AG04450 (cell line): ENCODE data around the gene KLRG1. TPM values are rescaled to one million over a fixed set of nuclear protein-coding genes. Genes with fewer than 3 reads are reported as not detected.
A peak's percentile ranks its signal among the peaks of the same experiment; 100 is the strongest.

Experiments used
- CTCF ChIA-PET: fragments of 300-600, 350-600 bp; formaldehyde crosslinking; extraction: SDS; loops from one replicate; lab custom pipeline; 2022; ENCODE audit warnings: antibody characterized with exemption, inconsistent platforms; lab: Charles Lee
- POLR2A ChIA-PET: fragments of 350-600 bp; formaldehyde crosslinking; extraction: SDS; loops from one replicate; lab custom pipeline; 2021; ENCODE audit warnings: antibody characterized with exemption, inconsistent platforms; lab: Yijun Ruan, JAX
- DNase-seq: peaks from one replicate; pipeline ENCODE4 v3.0.0-alpha.2; 2011; ENCODE audit warnings: low read depth, low spot score
- H3K27ac ChIP-seq: one replicate; pipeline ENCODE4 v1.5.1; 2012; ENCODE audit warnings: low read depth, low read length, control low read depth
- H3K27me3 ChIP-seq: one replicate; pipeline ENCODE4 v1.6.0; 2012; ENCODE audit warnings: low read length; ENCODE audit not compliant: control insufficient read depth, insufficient read depth
- H3K4me3 ChIP-seq: 2 replicates; pipeline ENCODE4 v1.5.1; 2011; ENCODE audit warnings: mild to moderate bottlenecking, low read depth, low read length, control low read depth
- H3K9me3 ChIP-seq: 2 replicates; pipeline ENCODE4 v1.5.1; 2012; ENCODE audit warnings: low read length; ENCODE audit not compliant: control insufficient read depth, insufficient read depth
- polyA plus RNA-seq: library from polyadenylated mRNA; depleted of rRNA; stranded (reverse); fragments of >200 nt; gene quantifications from 2 replicates; pipeline ENCODE4 v1.2.3, GENCODE V29; 2011
- TF ChIP-seq, protein P1 (sequence below): IDR thresholded peaks from 2 replicates; pipeline ENCODE4 v1.5.1; 2011; ENCODE audit warnings: low read depth, low read length, control low read depth, inconsistent platforms

The KLRG1 gene
- polyA plus RNA-seq, 1 experiment = 1.7 TPM

DNA sequence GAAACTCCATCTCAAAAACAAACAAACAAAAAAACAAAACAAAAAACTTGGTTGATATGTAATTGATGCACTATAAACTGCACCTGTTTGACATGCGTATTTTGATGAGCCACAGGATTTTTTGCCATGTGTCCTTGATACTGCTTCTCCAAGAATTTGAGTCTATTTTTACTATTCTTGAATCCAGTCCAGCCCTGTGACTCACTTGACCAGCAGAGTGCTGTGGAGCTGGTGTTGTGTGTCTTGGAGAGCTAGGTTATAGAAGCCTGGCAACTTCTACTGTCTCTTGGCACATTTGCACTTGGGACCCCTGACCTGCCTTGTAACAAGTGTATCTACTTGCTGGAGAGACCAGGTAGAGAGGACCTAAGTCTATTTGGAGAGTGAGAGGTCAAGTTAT lies 52.0 kb downstream of the KLRG1 start:
- Histone ChIP-seq H3K9me3 (no peaks in the 10 kb centered on the region), H3K27ac (no peak overlapping the region), H3K27me3 (no peaks in the 10 kb centered on the region), H3K4me3 (no peak overlapping the region)
- POLR2A ChIA-PET = no interaction called here
- TF ChIP-seq, protein P1, sequence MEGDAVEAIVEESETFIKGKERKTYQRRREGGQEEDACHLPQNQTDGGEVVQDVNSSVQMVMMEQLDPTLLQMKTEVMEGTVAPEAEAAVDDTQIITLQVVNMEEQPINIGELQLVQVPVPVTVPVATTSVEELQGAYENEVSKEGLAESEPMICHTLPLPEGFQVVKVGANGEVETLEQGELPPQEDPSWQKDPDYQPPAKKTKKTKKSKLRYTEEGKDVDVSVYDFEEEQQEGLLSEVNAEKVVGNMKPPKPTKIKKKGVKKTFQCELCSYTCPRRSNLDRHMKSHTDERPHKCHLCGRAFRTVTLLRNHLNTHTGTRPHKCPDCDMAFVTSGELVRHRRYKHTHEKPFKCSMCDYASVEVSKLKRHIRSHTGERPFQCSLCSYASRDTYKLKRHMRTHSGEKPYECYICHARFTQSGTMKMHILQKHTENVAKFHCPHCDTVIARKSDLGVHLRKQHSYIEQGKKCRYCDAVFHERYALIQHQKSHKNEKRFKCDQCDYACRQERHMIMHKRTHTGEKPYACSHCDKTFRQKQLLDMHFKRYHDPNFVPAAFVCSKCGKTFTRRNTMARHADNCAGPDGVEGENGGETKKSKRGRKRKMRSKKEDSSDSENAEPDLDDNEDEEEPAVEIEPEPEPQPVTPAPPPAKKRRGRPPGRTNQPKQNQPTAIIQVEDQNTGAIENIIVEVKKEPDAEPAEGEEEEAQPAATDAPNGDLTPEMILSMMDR = no peak
- no peak for DNase-seq
- CTCF ChIA-PET = interaction anchor here (0.9 to 1.6 kb wide), 3 partner anchors 9 to 497 kb away, joined by 3 read pairs; no protein-coding TSS in a partner anchor

DNA sequence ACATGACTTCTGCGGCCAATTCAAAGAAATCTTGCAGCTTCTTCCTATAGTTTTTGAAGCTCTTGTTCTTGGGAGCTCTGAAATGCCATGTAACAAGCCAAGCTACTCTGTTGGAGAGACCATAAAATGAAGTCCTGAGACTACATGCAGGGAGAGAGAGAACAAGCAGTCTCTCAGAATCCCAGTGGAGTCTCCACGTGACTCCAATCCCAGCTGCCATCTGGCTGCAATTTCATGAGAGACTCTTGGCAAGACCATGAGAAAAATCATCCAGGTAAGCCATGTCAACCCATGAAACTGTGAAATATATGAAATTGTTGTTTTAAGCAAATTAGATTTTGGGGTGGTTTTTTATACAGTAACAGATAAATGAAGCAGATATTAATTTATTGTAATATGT lies 54.4 kb downstream of the KLRG1 start:
- H3K27ac ChIP-seq = no peak overlapping the region
- H3K27me3 ChIP-seq = no peaks in the 10 kb centered on the region
- H3K9me3 ChIP-seq = no peaks in the 10 kb centered on the region
- H3K4me3 ChIP-seq = no peak overlapping the region
- ChIA-PET CTCF (no interaction called here), POLR2A (no interaction called here)
- no peak for DNase-seq
- TF ChIP-seq, protein P1 = no peak

DNA sequence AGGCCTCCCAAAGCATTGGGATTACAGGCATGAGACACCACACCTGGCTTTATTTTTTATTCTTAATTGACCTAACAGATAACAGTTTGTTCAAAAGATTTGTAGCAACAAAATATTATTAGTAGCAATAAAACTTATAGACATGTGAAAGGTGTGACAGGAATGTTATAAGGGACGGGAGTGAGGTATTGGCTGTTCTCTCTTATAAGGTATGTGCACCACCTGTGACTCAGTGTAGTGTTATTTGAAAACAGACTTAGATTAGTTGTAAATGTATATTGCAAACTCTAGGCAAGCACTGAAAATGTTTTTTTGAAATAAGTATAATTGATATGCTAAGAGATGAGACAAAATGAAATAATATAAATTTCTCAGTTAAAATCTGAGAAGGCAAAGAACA lies 57.8 kb downstream of the KLRG1 start:
- POLR2A ChIA-PET = no interaction called here
- no peak for DNase-seq
- CTCF ChIA-PET = interaction anchor here (0.8 to 4.4 kb wide), 6 partner anchors 10 to 503 kb away, joined by 3 to 52 read pairs (median 13); partner anchors contain the start of gene M6PR
- Histone ChIP-seq H3K27ac (no peak overlapping the region), H3K27me3 (no peaks in the 10 kb centered on the region), H3K4me3 (no peak overlapping the region), H3K9me3 (no peaks in the 10 kb centered on the region; the same call in 1 of the 2 replicates)
- TF ChIP-seq, protein P1 = no peak

- Histone ChIP-seq H3K9me3 (no peaks in the 10 kb centered on the region; the same call in 1 of the 2 replicates), H3K27me3 (no peaks in the 10 kb centered on the region), H3K27ac (no peak overlapping the region), H3K4me3 (no peak overlapping the region)
- TF ChIP-seq, protein P1 = no peak
- ChIA-PET POLR2A (no interaction called here), CTCF (interaction anchor here (0.8 to 4.4 kb wide), 23 partner anchors 9 to 519 kb away, joined by 3 to 60 read pairs (median 5); partner anchors contain the start of gene M6PR)
- no peak for DNase-seq
These were observed 59.6 kb downstream of the KLRG1 start for GRCh38 chr12:9048930-9049329.

- Histone ChIP-seq H3K4me3 (no peak overlapping the region), H3K27me3 (no peaks in the 10 kb centered on the region), H3K27ac (no peak overlapping the region), H3K9me3 (no peaks in the 10 kb centered on the region; the same call in 1 of the 2 replicates)
- ChIA-PET CTCF (interaction anchor here (0.6 to 4.4 kb wide), 32 partner anchors 8 to 519 kb away, joined by 3 to 60 read pairs (median 4); partner anchors contain the start of genes M6PR and MFAP5), POLR2A (no interaction called here)
- TF ChIP-seq, protein P1 = peak; percentile 54
- DNase-seq = peak; percentile 11
These were observed 60.3 kb downstream of the KLRG1 start for GRCh38 chr12:9049520-9050133.
